MM.1S (cell line): ENCODE measurements around the gene EBI3.

Experiments
- CTCF ChIP-seq: fragments of 300-600 bp; sonication (generic); IDR thresholded peaks from 2 replicates; pipeline ENCODE4 v1.5.1; 2016; ENCODE audit warnings: antibody characterized with exemption, low read length, mixed read lengths
- EZH2 ChIP-seq: fragments of 300-600 bp; sonication (generic); optimal IDR thresholded peaks from 2 replicates; pipeline ENCODE3; 2017; ENCODE audit warnings: low read depth, mild to moderate bottlenecking, antibody characterized with exemption, low read length, mixed read lengths
- EZH2phosphoT487 ChIP-seq: fragments of 300-600 bp; sonication (generic); IDR thresholded peaks from 2 replicates; pipeline ENCODE4 v1.6.1; 2018; ENCODE audit warnings: antibody characterized with exemption, low read length

- no peak for TF ChIP-seq CTCF
- no peak for TF ChIP-seq EZH2phosphoT487
- no peak for TF ChIP-seq EZH2
Observed at GRCh38 chr19:4228765-4229178, 551 bp upstream of the EBI3 start.
